Smooth muscle cell (in vitro differentiated cells): ENCODE measurements around the gene TIFAB. TPM values are rescaled to one million over a fixed set of nuclear protein-coding genes. Genes with fewer than 3 reads are reported as not detected.

Experiments
- DNase-seq: peaks from one replicate; lab custom pipeline; 2025; ENCODE audit not compliant: unreplicated experiment; lab: John Stamatoyannopoulos, UW
- H2AFZ ChIP-seq: fragments of 200-600 bp; sonication (generic); 2 replicates; pipeline ENCODE4 v1.6.0; 2016; ENCODE audit warnings: antibody characterized with exemption, low read depth, mild to moderate bottlenecking
- H3F3A ChIP-seq: fragments of 200-600 bp; sonication (generic); 2 replicates; pipeline ENCODE4 v1.6.0; 2017; ENCODE audit warnings: antibody characterized with exemption, low read depth
- H3K27ac ChIP-seq: fragments of 200-600 bp; sonication (generic); 2 replicates; pipeline ENCODE4 v1.5.1; 2016; ENCODE audit warnings: low read depth, mild to moderate bottlenecking
- H3K27me3 ChIP-seq: fragments of 200-600 bp; sonication (generic); 2 replicates; pipeline ENCODE4 v1.6.1; 2016; ENCODE audit warnings: low read depth, mild to moderate bottlenecking
- H3K36me3 ChIP-seq: fragments of 200-600 bp; sonication (generic); 2 replicates; pipeline ENCODE4 v1.5.1; 2016; ENCODE audit warnings: low read depth
- H3K4me1 ChIP-seq: fragments of 200-600 bp; sonication (generic); 2 replicates; pipeline ENCODE4 v1.5.1; 2016; ENCODE audit warnings: low read depth
- H3K4me2 ChIP-seq: fragments of 200-600 bp; sonication (generic); 2 replicates; pipeline ENCODE4 v1.6.0; 2016; ENCODE audit warnings: mild to moderate bottlenecking
- H3K4me3 ChIP-seq: fragments of 200-600 bp; sonication (generic); 2 replicates; pipeline ENCODE4 v1.5.1; 2016; ENCODE audit warnings: mild to moderate bottlenecking
- H3K79me2 ChIP-seq: fragments of 200-600 bp; sonication (generic); 2 replicates; pipeline ENCODE4 v1.6.0; 2016; ENCODE audit warnings: low read depth, mild to moderate bottlenecking
- H3K9ac ChIP-seq: fragments of 200-600 bp; sonication (generic); 2 replicates; pipeline ENCODE4 v1.6.0; 2016; ENCODE audit warnings: low read depth
- H3K9me3 ChIP-seq: fragments of 200-600 bp; sonication (generic); replicated peaks from 2 replicates; pipeline ENCODE4 v1.5.1; 2016; ENCODE audit warnings: low read depth
- H4K20me1 ChIP-seq: fragments of 200-600 bp; sonication (generic); 2 replicates; pipeline ENCODE4 v1.6.0; 2016; ENCODE audit warnings: low read depth
- CTCF ChIP-seq: fragments of 200-600 bp; sonication (generic); IDR thresholded peaks from 2 replicates; pipeline ENCODE4 v1.5.1; 2017; ENCODE audit warnings: borderline replicate concordance, mild to moderate bottlenecking, antibody characterized with exemption; ENCODE audit not compliant: insufficient read depth, poor library complexity, severe bottlenecking
- WGBS: methylation state at CpG from one replicate; pipeline ENCODE4 v1.1.7; 2016; ENCODE audit warnings: low lambda C conversion rate; 5-methylcytosine and 5-hydroxymethylcytosine counted together
- polyA plus RNA-seq: library from polyadenylated mRNA; unstranded; fragments of >200 nt; fragmentation: Nextera tagmentation; extraction: Ambion mirVana; gene quantifications from 2 replicates; pipeline ENCODE4 v1.2.1, GENCODE V29; 2016
- total RNA-seq: library from RNA; depleted of rRNA; stranded (reverse); fragments of >200 nt; gene quantifications from 2 replicates; pipeline ENCODE4 v1.2.3, GENCODE V29; 2014

The TIFAB gene
- total and polyA plus RNA-seq, 2 experiments from 2014 or later: 0.08 TPM; not detected in 1

GRCh38 chr5:135483254-135483653 is 31.1 kb upstream of the TIFAB start:
- 95% methylated on average over 1 of the region's 1 CpG for WGBS
- Histone ChIP-seq H3K9me3 (no peaks in the 10 kb centered on the region), H2AFZ (no peak overlapping the region), H3K9ac (no peak overlapping the region), H3F3A (no peaks in the 10 kb centered on the region), H3K36me3 (no peaks in the 10 kb centered on the region), H3K4me3 (no peak overlapping the region), H3K4me1 (peaks cover 10% of the 10 kb centered on the region), H3K27ac (no peak overlapping the region), H4K20me1 (no peaks in the 10 kb centered on the region), H3K27me3 (peaks cover 53% of the 10 kb centered on the region), H3K79me2 (no peaks in the 10 kb centered on the region), H3K4me2 (no peak overlapping the region)
- no peak for TF ChIP-seq CTCF
- no peak for DNase-seq

- no peaks in the 10 kb centered on the region for H3K36me3 ChIP-seq
- no peak overlapping the region for H3K9ac ChIP-seq
- no peak for DNase-seq
- no peak overlapping the region for H3K27ac ChIP-seq
- no peaks in the 10 kb centered on the region for H3F3A ChIP-seq
- H3K9me3 ChIP-seq: no peaks in the 10 kb centered on the region
- peaks cover 6% of the 10 kb centered on the region for H3K4me1 ChIP-seq
- no peaks in the 10 kb centered on the region for H3K79me2 ChIP-seq
- 63% methylated on average over 9 of the region's 9 CpGs for WGBS
- no peaks in the 10 kb centered on the region for H4K20me1 ChIP-seq
- H3K4me2 ChIP-seq: no peak overlapping the region
- no peak for TF ChIP-seq CTCF
- peaks cover 53% of the 10 kb centered on the region for H3K27me3 ChIP-seq
- H2AFZ ChIP-seq: no peak overlapping the region
- H3K4me3 ChIP-seq: no peak overlapping the region
Measured at GRCh38 chr5:135482381-135482933, 30.3 kb upstream of the TIFAB start.

- no peak overlapping the region for H3K27ac ChIP-seq
- DNase-seq: no peak
- WGBS: 98% methylated on average over 3 of the region's 4 CpGs
- H3K9ac ChIP-seq: no peak overlapping the region
- peaks cover 9% of the 10 kb centered on the region for H3K4me1 ChIP-seq
- H4K20me1 ChIP-seq: no peaks in the 10 kb centered on the region
- no peak overlapping the region for H2AFZ ChIP-seq
- H3K27me3 ChIP-seq: peaks cover 50% of the 10 kb centered on the region
- H3K4me2 ChIP-seq: no peak overlapping the region
- H3K79me2 ChIP-seq: no peaks in the 10 kb centered on the region
- no peaks in the 10 kb centered on the region for H3F3A ChIP-seq
- no peaks in the 10 kb centered on the region for H3K9me3 ChIP-seq
- no peak for TF ChIP-seq CTCF
- no peak overlapping the region for H3K4me3 ChIP-seq
- H3K36me3 ChIP-seq: no peaks in the 10 kb centered on the region
Measured at GRCh38 chr5:135481909-135482311, 29.8 kb upstream of the TIFAB start.

- no peak overlapping the region for H3K4me3 ChIP-seq
- no peaks in the 10 kb centered on the region for H3K9me3 ChIP-seq
- no peak overlapping the region for H3K9ac ChIP-seq
- no peak for DNase-seq
- H3K4me1 ChIP-seq: peaks cover 11% of the 10 kb centered on the region
- no peaks in the 10 kb centered on the region for H4K20me1 ChIP-seq
- H3K79me2 ChIP-seq: no peaks in the 10 kb centered on the region
- no peak overlapping the region for H3K4me2 ChIP-seq
- WGBS: 50% methylated on average over 5 of the region's 5 CpGs
- H2AFZ ChIP-seq: no peak overlapping the region
- H3F3A ChIP-seq: no peaks in the 10 kb centered on the region
- no peak for TF ChIP-seq CTCF
- H3K27me3 ChIP-seq: peaks cover 53% of the 10 kb centered on the region
- H3K36me3 ChIP-seq: no peaks in the 10 kb centered on the region
- no peak overlapping the region for H3K27ac ChIP-seq
Measured at GRCh38 chr5:135481387-135481786, 29.2 kb upstream of the TIFAB start.
